Hepatocyte (in vitro differentiated cells): ENCODE results near the gene MAP3K5.

Experiments
- CTCF ChIP-seq: fragments of 200-600 bp; sonication (generic); IDR thresholded peaks from 2 replicates; pipeline ENCODE4 v1.5.1; 2016; ENCODE audit warnings: antibody characterized with exemption, mild to moderate bottlenecking; ENCODE audit not compliant: poor library complexity
- EZH2 ChIP-seq: fragments of 200-600 bp; sonication (generic); IDR thresholded peaks from 2 replicates; pipeline ENCODE4 v1.6.1; 2016; ENCODE audit warnings: antibody characterized with exemption, mild to moderate bottlenecking, borderline replicate concordance
- EZH2phosphoT487 ChIP-seq: fragments of 200-600 bp; sonication (generic); IDR thresholded peaks from one replicate; pipeline ENCODE4 v1.6.1; 2018; ENCODE audit warnings: antibody characterized with exemption, mild to moderate bottlenecking, low read depth, moderate library complexity; ENCODE audit not compliant: unreplicated experiment, severe bottlenecking

GRCh38 chr6:136699358-136699757 is 92.9 kb downstream of the MAP3K5 start:
- no peak for TF ChIP-seq CTCF
- TF ChIP-seq EZH2: no peak
- no peak for TF ChIP-seq EZH2phosphoT487
